GM12878 (cell line): ENCODE measurements around the gene MRPL27. TPM values are rescaled to one million over a fixed set of nuclear protein-coding genes. Genes with fewer than 3 reads are reported as not detected.

ENCODE experiments used
- ATAC-seq: fragments of 200-7000 bp; cut with Tn5 transposase; 3 replicates; pipeline ENCODE4 v1.9.1; 2020; ENCODE audit warnings: mild to moderate bottlenecking, moderate library complexity
- BruUV-seq: library from RNA; stranded (reverse); fragments of 400-500 nt; replicated peaks from 2 replicates; lab custom pipeline; 2021; lab: Mats Ljungman, UMichigan
- CTCF ChIA-PET: fragments of 300-600 bp; sonication (Branson Sonifier 250); formaldehyde crosslinking; extraction: SDS; loops from one replicate; lab custom pipeline; 2021; ENCODE audit warnings: inconsistent platforms; lab: Yijun Ruan, JAX
- POLR2A ChIA-PET: fragments of 350-600 bp; formaldehyde crosslinking; extraction: SDS; loops from one replicate; lab custom pipeline; 2021; ENCODE audit warnings: inconsistent platforms; lab: Charles Lee
- RAD21 ChIA-PET: fragments of 300-600 bp; sonication (Branson Sonifier 250); formaldehyde crosslinking; loops from one replicate; lab custom pipeline; 2023; ENCODE audit warnings: antibody characterized with exemption; ENCODE audit not compliant: unreplicated experiment; lab: Charles Lee
- SMC1A ChIA-PET: fragments of 300-600 bp; sonication (Branson Sonifier 250); formaldehyde crosslinking; loops from one replicate; lab custom pipeline; 2023; ENCODE audit not compliant: unreplicated experiment, uncharacterized antibody; lab: Charles Lee
- DNase-seq: peaks from one replicate; pipeline ENCODE4 v3.0.0-alpha.2; 2011; ENCODE audit warnings: low read depth, low spot score
- FAIRE-seq: peaks from 3 replicates; lab custom pipeline; 2011; peaks lifted over from hg19 to GRCh38; lab: Jason Lieb, UNC
- H2AFZ ChIP-seq: 2 replicates; pipeline ENCODE4 v1.6.0; 2011; ENCODE audit warnings: low read depth, low read length, control low read depth; ENCODE audit not compliant: control insufficient read depth
- H3K27ac ChIP-seq: 2 replicates; pipeline ENCODE4 v1.5.1; 2011; ENCODE audit warnings: control low read depth; ENCODE audit not compliant: control insufficient read depth, insufficient read depth
- H3K27me3 ChIP-seq, 2 experiments: replicated peaks in 1 of 2; 2 replicates each; pipeline versions ENCODE4 v1.6.0 to v1.6.1; 2011; ENCODE audit warnings: low read length in 1 of 2; ENCODE audit not compliant: control insufficient read depth in 2 of 2, insufficient read depth in 2 of 2
- H3K36me3 ChIP-seq, 2 experiments: 2 replicates each; pipeline ENCODE4 v1.5.1; 2011; ENCODE audit warnings: low read length in 1 of 2; ENCODE audit not compliant: control insufficient read depth in 2 of 2, insufficient read depth in 2 of 2
- H3K4me1 ChIP-seq: 2 replicates; pipeline ENCODE4 v1.6.1; 2011; ENCODE audit warnings: mild to moderate bottlenecking, low read length, moderate library complexity, mixed read lengths; ENCODE audit not compliant: control insufficient read depth, insufficient read depth
- H3K4me2 ChIP-seq: 2 replicates; pipeline ENCODE4 v1.6.0; 2011; ENCODE audit warnings: control low read depth; ENCODE audit not compliant: control insufficient read depth, insufficient read depth
- H3K4me3 ChIP-seq: fragments of 200-600 bp; sonication (generic); 2 replicates; pipeline ENCODE4 v1.5.1; 2016
- H3K79me2 ChIP-seq: 2 replicates; pipeline ENCODE4 v1.6.0; 2011; ENCODE audit warnings: low read length; ENCODE audit not compliant: control insufficient read depth, insufficient read depth
- H3K9ac ChIP-seq: 2 replicates; pipeline ENCODE4 v1.8.0; 2011; ENCODE audit warnings: low read length, control low read depth, mixed read lengths; ENCODE audit not compliant: control insufficient read depth, insufficient read depth
- H3K9me3 ChIP-seq: replicated peaks from 3 replicates; pipeline ENCODE4 v1.5.1; 2011; ENCODE audit warnings: mild to moderate bottlenecking, low read length; ENCODE audit not compliant: control insufficient read depth, insufficient read depth
- H4K20me1 ChIP-seq: 2 replicates; pipeline ENCODE4 v1.6.0; 2011; ENCODE audit not compliant: control insufficient read depth, insufficient read depth
- EZH2 ChIP-seq: IDR thresholded peaks from 2 replicates; pipeline ENCODE4 v1.6.1; 2012; ENCODE audit warnings: low read depth, mild to moderate bottlenecking, control low read depth, inconsistent platforms, low read length, borderline replicate concordance; ENCODE audit not compliant: control insufficient read depth
- NFYB ChIP-seq: IDR thresholded peaks from 2 replicates; pipeline ENCODE4 v1.6.1; 2011; ENCODE audit warnings: low read depth, mild to moderate bottlenecking, low read length, improper control_type of control experiment, moderate library complexity; ENCODE audit not compliant: insufficient read depth
- POU2F2 ChIP-seq: IDR thresholded peaks from 3 replicates; pipeline ENCODE4 v1.6.1; 2011; ENCODE audit warnings: low read depth, mild to moderate bottlenecking, low read length, borderline replicate concordance
- RAD51 ChIP-seq: fragments of 450-650 bp; IDR thresholded peaks from 2 replicates; pipeline ENCODE4 v1.6.1; 2016; ENCODE audit warnings: moderate library complexity, mild to moderate bottlenecking, inconsistent platforms
- SIN3A ChIP-seq: IDR thresholded peaks from 2 replicates; pipeline ENCODE4 v1.6.1; 2012; ENCODE audit warnings: low read depth, low read length, improper control_type of control experiment
- STAT3 ChIP-seq: IDR thresholded peaks from 2 replicates; pipeline ENCODE4 v1.6.1; 2011; ENCODE audit warnings: low read depth, low read length, improper control_type of control experiment
- WGBS: methylation state at CpG from one replicate; pipeline ENCODE4 v1.1.6; 2016; ENCODE audit warnings: low lambda C conversion rate; ENCODE audit not compliant: insufficient replicate concordance, insufficient coverage; ENCODE audit errors: missing lambda C conversion rate; 5-methylcytosine and 5-hydroxymethylcytosine counted together
- in situ Hi-C: fragments of 300-500 bp; cut with MboI; formaldehyde crosslinking; loops from 9 replicates; pipeline ENCODE4 v1.14.3; 2018; ENCODE audit warnings: mixed read lengths
- intact Hi-C: fragments of 100-400 bp; cut with micrococcal nuclease; formaldehyde crosslinking; loops from one replicate; pipeline ENCODE4 v1.14.2; 2022; ENCODE audit not compliant: unreplicated experiment
- polyA plus RNA-seq, 11 experiments: library from polyadenylated mRNA; depleted of rRNA in 4 of 11; unstranded in 6 of 11; stranded (reverse) in 5 of 11; fragments of >200 nt; fragmentation: Nextera tagmentation in 4 of 11; fragmentation: Illumina TruSeq in 1 of 11; extraction: Ambion mirVana in 4 of 11; extraction: Trizol in 1 of 11; gene quantifications; 1 replicate in 1 of 11; 2 replicates in 10 of 11; pipeline versions ENCODE4 v1.2.1 to v1.2.3, GENCODE V29; 2011 to 2016; ENCODE audit warnings: inconsistent platforms in 2 of 11, missing spikeins in 2 of 11, low read depth in 1 of 11
- total RNA-seq, 4 experiments: library from RNA; depleted of rRNA in 3 of 4; stranded (reverse); fragments of >200 nt in 3 of 4; fragmentation: Illumina TruSeq in 1 of 4; extraction: Trizol in 1 of 4; gene quantifications; 2 replicates each; pipeline versions ENCODE4 v1.2.1 to v1.2.3, GENCODE V29; 2013 to 2021

MRPL27 gene
- total and polyA plus RNA-seq, 10 of the 15 experiments (the other 5 are each of a cell fraction or from before 2014, with no cell fraction given) = 83.0 to 390 (median 131) TPM

DNA sequence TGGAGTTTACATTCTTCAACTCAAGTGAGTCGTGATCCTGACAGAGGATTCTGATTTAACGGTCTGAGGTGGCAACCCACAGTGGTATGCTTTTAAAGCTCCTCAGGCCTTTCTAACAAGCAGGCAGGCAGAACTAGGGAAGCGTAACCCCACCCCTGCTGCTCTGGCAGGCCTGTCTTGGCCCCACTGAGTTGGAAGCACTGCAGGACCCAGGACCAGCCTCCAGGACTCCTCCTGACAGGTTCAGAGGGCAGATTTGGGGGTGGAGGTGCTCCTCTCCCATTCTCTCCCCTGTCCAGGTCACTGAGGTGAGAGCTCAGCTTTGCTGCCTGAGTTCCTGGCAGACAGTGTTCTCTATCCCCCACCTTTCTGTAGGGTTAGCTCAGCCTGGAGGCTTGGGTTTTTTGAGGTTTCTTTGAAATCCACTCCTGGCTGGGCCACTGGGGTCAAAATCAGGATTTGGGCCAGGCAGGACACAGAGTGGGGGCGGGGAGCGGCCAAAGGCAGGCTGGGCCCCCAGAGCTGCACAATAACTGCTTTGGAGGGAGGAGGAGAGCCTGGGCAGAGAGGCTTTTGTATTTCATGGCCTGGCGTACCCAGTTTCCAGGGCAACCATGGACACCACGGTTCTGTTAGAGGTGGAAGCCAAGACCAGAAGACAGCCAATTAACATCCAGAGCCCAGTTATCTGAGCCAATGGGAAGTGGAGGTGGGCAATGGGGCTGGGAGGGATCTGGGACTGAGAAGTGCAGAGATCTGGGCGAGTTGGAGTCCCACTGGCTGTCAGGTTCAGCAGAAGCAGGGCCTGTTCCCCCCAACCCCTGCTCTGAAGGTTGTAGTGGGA, 9.5 kb downstream of the MRPL27 start:
- RAD21 ChIA-PET = interaction anchor here (1.3 to 3.0 kb wide), 3 partner anchors 34 to 122 kb away, joined by 3 to 32 read pairs (median 4); partner anchors contain the start of gene LRRC59
- FAIRE-seq (no peak), ATAC-seq (no peak), DNase-seq (no peak)
- WGBS = 85% methylated on average over 8 of the region's 8 CpGs
- H3K4me1 ChIP-seq = no peaks in the 10 kb centered on the region
- no TSS peak for BruUV-seq
- H3K79me2 ChIP-seq = no peaks in the 10 kb centered on the region; the same call in 1 of the 2 replicates
- CTCF ChIA-PET = interaction anchor here (0.9 to 4.5 kb wide), 11 partner anchors 9 to 151 kb away, joined by 3 to 83 read pairs (median 18); partner anchors contain the start of genes EME1, LRRC59, MRPL27 and RSAD1
- H3K9me3 ChIP-seq = no peaks in the 10 kb centered on the region
- no peaks in the 10 kb centered on the region for H4K20me1 ChIP-seq
- no peak overlapping the region for H2AFZ ChIP-seq
- no peak for TF ChIP-seq EZH2
- no peak for TF ChIP-seq STAT3
- 0 out of 2 replicates have a peak, but pooled peaks have one; percentile 35 for TF ChIP-seq NFYB
- TF ChIP-seq POU2F2 = no peak
- TF ChIP-seq SIN3A = no peak
- no peak for TF ChIP-seq RAD51
- no peaks in the 10 kb centered on the region for H3K27me3 ChIP-seq
- H3K4me3 ChIP-seq = no peak overlapping the region
- peaks cover 17 to 24% of the 10 kb centered on the region in 2 experiments; a peak in 3 of 4 replicates for H3K36me3 ChIP-seq
- in situ Hi-C loops (loop anchor here (5.0 kb wide), 1 partner anchor 49 kb away; no protein-coding TSS in a partner anchor), intact Hi-C loops (no loop called here)
- no peak overlapping the region for H3K27ac ChIP-seq
- no peak overlapping the region for H3K9ac ChIP-seq
- H3K4me2 ChIP-seq = no peak overlapping the region
- SMC1A ChIA-PET = interaction anchor here (0.9 to 2.9 kb wide), 7 partner anchors 8 to 111 kb away, joined by 3 to 26 read pairs (median 5); partner anchors contain the start of gene LRRC59
- POLR2A ChIA-PET = interaction anchor here (1.9 to 2.3 kb wide), 2 partner anchors 27 to 33 kb away, joined by 7 to 9 read pairs; partner anchors contain the start of gene LRRC59
